ENCODE measurements around the gene CDKL1. TPM values are rescaled to one million over a fixed set of nuclear protein-coding genes. Genes with fewer than 3 reads are reported as not detected.

The CDKL1 gene
- total RNA-seq, 1 experiment from 2014 or later = 2.4 TPM

- Histone ChIP-seq H3F3A (ENCODE audit: insufficient read depth, low read depth) (peaks cover 5% of the 10 kb centered on the region; the same call in 1 of the 2 replicates), H3K4me3 (no peak overlapping the region), H3K9me2 (ENCODE audit: insufficient read depth) (no peaks in the 10 kb centered on the region; the same call in 1 of the 2 replicates), H3K27ac (no peak overlapping the region), H4K20me1 (ENCODE audit: insufficient read depth) (no peaks in the 10 kb centered on the region), H2AFZ (no peak overlapping the region), H3K79me2 (ENCODE audit: low read depth) (peaks cover 55% of the 10 kb centered on the region), H3K27me3 (ENCODE audit: insufficient read depth, low read depth) (no peaks in the 10 kb centered on the region), H3K36me3 (ENCODE audit: low read depth) (no peaks in the 10 kb centered on the region), H3K4me1 (replicated peaks; ENCODE audit: insufficient read depth) (peaks cover 20% of the 10 kb centered on the region), H3K9me3 (ENCODE audit: insufficient read depth, low read depth) (no peaks in the 10 kb centered on the region), H3K4me2 (no peak overlapping the region)
- ChIA-PET POLR2A (ENCODE audit: unreplicated experiment) (no interaction called here), CTCF (interaction anchor here (0.7 kb wide), 1 partner anchor 224 kb away, joined by 8 read pairs; no protein-coding TSS in a partner anchor)
- DNase-seq = no peak
- no TSS peak for BruUV-seq (replicated peaks)
- no peak for TF ChIP-seq EZH2 (IDR thresholded peaks at IDR 0.05; ENCODE audit: low read depth)
- no peak for TF ChIP-seq CTCF (conservative IDR thresholded peaks at IDR 0.05)
- intact Hi-C loops (cut with micrococcal nuclease; ENCODE audit: unreplicated experiment) = no loop called here
Measured at GRCh38 chr14:50308363-50308915, 88.2 kb downstream of the CDKL1 start.

GRCh38 chr14:50303744-50304471 lies 92.8 kb downstream of the CDKL1 start:
- no peak overlapping the region for H3K27ac ChIP-seq
- ChIA-PET POLR2A (ENCODE audit: unreplicated experiment) (no interaction called here), CTCF (no interaction called here)
- H3F3A ChIP-seq (ENCODE audit: insufficient read depth, low read depth) = no peaks in the 10 kb centered on the region
- no peak overlapping the region for H3K4me2 ChIP-seq
- no peaks in the 10 kb centered on the region for H3K27me3 ChIP-seq (ENCODE audit: insufficient read depth, low read depth)
- peaks cover 5% of the 10 kb centered on the region; the same call in 1 of the 2 replicates for H3K4me1 ChIP-seq (replicated peaks; ENCODE audit: insufficient read depth)
- no peaks in the 10 kb centered on the region; the same call in 1 of the 2 replicates for H3K9me2 ChIP-seq (ENCODE audit: insufficient read depth)
- no peak for TF ChIP-seq CTCF (conservative IDR thresholded peaks at IDR 0.05)
- intact Hi-C loops (cut with micrococcal nuclease; ENCODE audit: unreplicated experiment) = no loop called here
- DNase-seq = peak in 1 of 2 experiments; percentile 84
- no TSS peak for BruUV-seq (replicated peaks)
- peaks cover 26% of the 10 kb centered on the region for H3K79me2 ChIP-seq (ENCODE audit: low read depth)
- no peak overlapping the region for H3K4me3 ChIP-seq
- no peaks in the 10 kb centered on the region for H3K9me3 ChIP-seq (ENCODE audit: insufficient read depth, low read depth)
- no peaks in the 10 kb centered on the region; the same call in 1 of the 2 replicates for H4K20me1 ChIP-seq (ENCODE audit: insufficient read depth)
- no peak overlapping the region for H2AFZ ChIP-seq
- H3K36me3 ChIP-seq (ENCODE audit: low read depth) = no peaks in the 10 kb centered on the region

- no peaks in the 10 kb centered on the region; the same call in 1 of the 2 replicates for H4K20me1 ChIP-seq (ENCODE audit: insufficient read depth)
- POLR2A ChIA-PET (ENCODE audit: unreplicated experiment) = no interaction called here
- intact Hi-C loops (cut with micrococcal nuclease; ENCODE audit: unreplicated experiment) = no loop called here
- H3K4me1 ChIP-seq (replicated peaks; ENCODE audit: insufficient read depth) = peaks cover 5% of the 10 kb centered on the region; the same call in 1 of the 2 replicates
- no peak overlapping the region for H3K4me3 ChIP-seq
- H3K79me2 ChIP-seq (ENCODE audit: low read depth) = peaks cover 14% of the 10 kb centered on the region
- no peaks in the 10 kb centered on the region for H3K36me3 ChIP-seq (ENCODE audit: low read depth)
- BruUV-seq (replicated peaks) = no TSS peak
- H3K27ac ChIP-seq = no peak overlapping the region
- no peaks in the 10 kb centered on the region for H3K9me2 ChIP-seq (ENCODE audit: insufficient read depth)
- DNase-seq = peak in 1 of 2 experiments; percentile 37
- CTCF ChIA-PET = no interaction called here
- H3F3A ChIP-seq (ENCODE audit: insufficient read depth, low read depth) = no peaks in the 10 kb centered on the region
- H2AFZ ChIP-seq = no peak overlapping the region
- TF ChIP-seq EZH2 (IDR thresholded peaks at IDR 0.05; ENCODE audit: low read depth) (no peak), CTCF (conservative IDR thresholded peaks at IDR 0.05) (no peak)
- H3K27me3 ChIP-seq (ENCODE audit: insufficient read depth, low read depth) = no peaks in the 10 kb centered on the region
- H3K9me3 ChIP-seq (ENCODE audit: insufficient read depth, low read depth) = no peaks in the 10 kb centered on the region
- H3K4me2 ChIP-seq = no peak overlapping the region
Measured at GRCh38 chr14:50301914-50302313, 94.8 kb downstream of the CDKL1 start.
